A673 (cell line): ENCODE data around the gene PFKFB3. TPM values are rescaled to one million over a fixed set of nuclear protein-coding genes. Genes with fewer than 3 reads are reported as not detected.

Source experiments
- BruUV-seq: library from RNA; stranded (reverse); fragments of 400-500 nt; replicated peaks from 2 replicates; lab custom pipeline; 2021; lab: Mats Ljungman, UMichigan
- CTCF ChIA-PET: fragments of 300-600 bp; sonication (Branson Sonifier 250); formaldehyde crosslinking; loops from one replicate; lab custom pipeline; 2022; ENCODE audit warnings: antibody characterized with exemption; lab: Charles Lee
- POLR2A ChIA-PET: fragments of 300-600 bp; sonication (Branson Sonifier 250); formaldehyde crosslinking; loops from one replicate; lab custom pipeline; 2022; ENCODE audit warnings: antibody characterized with exemption; ENCODE audit not compliant: low non-redundant PET; lab: Charles Lee
- DNase-seq: peaks from one replicate; pipeline ENCODE4 v3.0.0-alpha.2; 2015; ENCODE audit warnings: low spot score
- H3K27ac ChIP-seq: fragments of 200-600 bp; sonication (generic); 2 replicates; pipeline ENCODE4 v1.5.1; 2016; ENCODE audit warnings: mixed run types, low read depth, mild to moderate bottlenecking, mixed read lengths, antibody characterized with exemption, low read length; ENCODE audit not compliant: poor library complexity, severe bottlenecking
- H3K27me3 ChIP-seq: fragments of 200-600 bp; sonication (generic); replicated peaks from 2 replicates; pipeline ENCODE4 v1.6.1; 2017; ENCODE audit warnings: mixed run types, low read depth, mild to moderate bottlenecking, mixed read lengths, antibody characterized with exemption, low read length; ENCODE audit not compliant: insufficient read depth, poor library complexity
- H3K36me3 ChIP-seq: fragments of 200-600 bp; sonication (generic); 2 replicates; pipeline ENCODE4 v1.6.1; 2016; ENCODE audit warnings: mixed run types, mild to moderate bottlenecking, mixed read lengths, antibody characterized with exemption, low read length; ENCODE audit not compliant: insufficient read depth, poor library complexity, severe bottlenecking
- H3K4me1 ChIP-seq: fragments of 200-600 bp; sonication (generic); 2 replicates; pipeline ENCODE4 v1.6.1; 2017; ENCODE audit warnings: mixed run types, mild to moderate bottlenecking, mixed read lengths, antibody characterized with exemption, low read length; ENCODE audit not compliant: insufficient read depth, poor library complexity, severe bottlenecking
- H3K4me3 ChIP-seq: fragments of 200-600 bp; sonication (generic); 2 replicates; pipeline ENCODE4 v1.5.1; 2016; ENCODE audit warnings: low read depth, mixed run types, mild to moderate bottlenecking, mixed read lengths, low read length; ENCODE audit not compliant: poor library complexity, severe bottlenecking
- H3K9me3 ChIP-seq: fragments of 200-600 bp; sonication (generic); 2 replicates; pipeline ENCODE4 v1.6.1; 2016; ENCODE audit warnings: mixed run types, low read depth, mild to moderate bottlenecking, mixed read lengths, antibody characterized with exemption, low read length; ENCODE audit not compliant: poor library complexity, severe bottlenecking
- EZH2 ChIP-seq: fragments of 200-600 bp; sonication (generic); IDR thresholded peaks from 2 replicates; pipeline ENCODE4 v1.6.1; 2017; ENCODE audit warnings: borderline replicate concordance, low read depth, mild to moderate bottlenecking, mixed read lengths, antibody characterized with exemption, low read length; ENCODE audit not compliant: poor library complexity, severe bottlenecking
- intact Hi-C: fragments of 100-400 bp; cut with micrococcal nuclease; formaldehyde crosslinking; loops from one replicate; pipeline ENCODE4 v1.10.0; 2022; ENCODE audit not compliant: unreplicated experiment
- total RNA-seq: library from RNA; stranded (reverse); gene quantifications from 2 replicates; pipeline ENCODE4 v1.2.3, GENCODE V29; 2021
- TF ChIP-seq, protein P1 (sequence below): fragments of 300-800, 200-600 bp; sonication (generic); conservative IDR thresholded peaks from 2 replicates; pipeline ENCODE4 v1.5.1; 2017; ENCODE audit warnings: low read depth, mild to moderate bottlenecking, antibody characterized with exemption, low read length, moderate library complexity, mixed read lengths

PFKFB3 gene
- total RNA-seq, 1 experiment from 2014 or later, result 53.0 TPM

- H3K27ac ChIP-seq, result no peak overlapping the region
- ChIA-PET CTCF (no interaction called here), POLR2A (no interaction called here)
- no peak for DNase-seq
- H3K4me3 ChIP-seq, result no peak overlapping the region
- intact Hi-C loops, result no loop called here
- peaks cover 20% of the 10 kb centered on the region for H3K4me1 ChIP-seq
- H3K36me3 ChIP-seq, result peaks cover 66% of the 10 kb centered on the region
- H3K27me3 ChIP-seq, result no peaks in the 10 kb centered on the region
- no peaks in the 10 kb centered on the region for H3K9me3 ChIP-seq
- no peak for TF ChIP-seq EZH2
- TF ChIP-seq, protein P1, sequence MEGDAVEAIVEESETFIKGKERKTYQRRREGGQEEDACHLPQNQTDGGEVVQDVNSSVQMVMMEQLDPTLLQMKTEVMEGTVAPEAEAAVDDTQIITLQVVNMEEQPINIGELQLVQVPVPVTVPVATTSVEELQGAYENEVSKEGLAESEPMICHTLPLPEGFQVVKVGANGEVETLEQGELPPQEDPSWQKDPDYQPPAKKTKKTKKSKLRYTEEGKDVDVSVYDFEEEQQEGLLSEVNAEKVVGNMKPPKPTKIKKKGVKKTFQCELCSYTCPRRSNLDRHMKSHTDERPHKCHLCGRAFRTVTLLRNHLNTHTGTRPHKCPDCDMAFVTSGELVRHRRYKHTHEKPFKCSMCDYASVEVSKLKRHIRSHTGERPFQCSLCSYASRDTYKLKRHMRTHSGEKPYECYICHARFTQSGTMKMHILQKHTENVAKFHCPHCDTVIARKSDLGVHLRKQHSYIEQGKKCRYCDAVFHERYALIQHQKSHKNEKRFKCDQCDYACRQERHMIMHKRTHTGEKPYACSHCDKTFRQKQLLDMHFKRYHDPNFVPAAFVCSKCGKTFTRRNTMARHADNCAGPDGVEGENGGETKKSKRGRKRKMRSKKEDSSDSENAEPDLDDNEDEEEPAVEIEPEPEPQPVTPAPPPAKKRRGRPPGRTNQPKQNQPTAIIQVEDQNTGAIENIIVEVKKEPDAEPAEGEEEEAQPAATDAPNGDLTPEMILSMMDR, result no peak
- no TSS peak for BruUV-seq
These were observed 23.5 kb downstream of the PFKFB3 start for GRCh38 chr10:6226216-6226615.

GRCh38 chr10:6227346-6227745 lies 24.6 kb downstream of the PFKFB3 start:
- H3K9me3 ChIP-seq, result no peaks in the 10 kb centered on the region
- CTCF ChIA-PET, result no interaction called here
- H3K4me1 ChIP-seq, result peaks cover 8% of the 10 kb centered on the region
- POLR2A ChIA-PET, result no interaction called here
- no TSS peak for BruUV-seq
- H3K27me3 ChIP-seq, result no peaks in the 10 kb centered on the region
- no peak overlapping the region for H3K27ac ChIP-seq
- no peak overlapping the region for H3K4me3 ChIP-seq
- TF ChIP-seq, protein P1, result no peak
- TF ChIP-seq EZH2, result no peak
- intact Hi-C loops, result no loop called here
- no peak for DNase-seq
- H3K36me3 ChIP-seq, result peaks cover 55% of the 10 kb centered on the region

DNA sequence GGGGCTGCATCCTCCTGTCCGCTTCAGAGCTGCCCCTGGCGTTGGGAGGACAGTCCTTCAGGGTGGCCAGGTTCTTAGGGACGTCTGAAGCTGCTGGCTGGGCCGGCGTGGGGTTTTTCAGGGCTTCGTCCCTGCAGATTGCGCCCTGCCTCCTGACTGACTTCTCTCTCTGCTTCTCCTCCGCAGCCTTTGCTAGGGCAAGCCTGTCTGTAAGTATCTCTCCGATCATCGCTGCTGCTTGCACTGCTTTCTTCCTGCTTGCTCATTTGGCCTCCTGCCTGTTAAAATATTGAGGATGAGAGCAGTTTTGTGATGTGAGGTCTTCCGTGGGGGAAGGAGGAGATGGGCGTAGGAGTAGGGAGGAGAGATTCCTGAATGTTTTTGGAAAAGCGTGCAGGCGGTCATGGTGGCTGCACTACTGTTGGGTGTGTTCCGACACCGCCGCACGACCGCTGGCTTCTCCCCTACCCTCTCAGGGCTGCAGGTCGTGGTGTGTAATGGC lies 25.3 kb downstream of the PFKFB3 start:
- no peak overlapping the region for H3K4me3 ChIP-seq
- TF ChIP-seq EZH2, result no peak
- TF ChIP-seq, protein P1, result no peak
- POLR2A ChIA-PET, result interaction anchor here (0.7 kb wide), 1 partner anchor 418 kb away, joined by 3 read pairs; no protein-coding TSS in a partner anchor
- CTCF ChIA-PET, result no interaction called here
- intact Hi-C loops, result no loop called here
- no peaks in the 10 kb centered on the region for H3K9me3 ChIP-seq
- no peaks in the 10 kb centered on the region for H3K27me3 ChIP-seq
- no peak overlapping the region for H3K27ac ChIP-seq
- H3K36me3 ChIP-seq, result peaks cover 49% of the 10 kb centered on the region
- H3K4me1 ChIP-seq, result peaks cover 1% of the 10 kb centered on the region
- DNase-seq, result no peak
- no TSS peak for BruUV-seq
